Endothelial cell of umbilical vein (primary cell): ENCODE measurements around the gene PXMP2. TPM values are rescaled to one million over a fixed set of nuclear protein-coding genes. Genes with fewer than 3 reads are reported as not detected.

Experiments
- BruUV-seq: library from RNA; stranded (reverse); fragments of 400-500 nt; replicated peaks from 2 replicates; lab custom pipeline; 2021; lab: Mats Ljungman, UMichigan
- CTCF ChIA-PET: fragments of 300-600, 350-600 bp; sonication (Branson Sonifier 250); formaldehyde crosslinking; loops from one replicate; lab custom pipeline; 2021; ENCODE audit warnings: antibody characterized with exemption, inconsistent platforms; lab: Charles Lee
- POLR2A ChIA-PET: fragments of 300-600, 350-600 bp; sonication (Branson Sonifier 250); formaldehyde crosslinking; loops from one replicate; lab custom pipeline; 2021; ENCODE audit warnings: antibody characterized with exemption, inconsistent platforms; lab: Charles Lee
- DNase-seq: peaks from one replicate; pipeline ENCODE4 v3.0.0-alpha.2; 2011; ENCODE audit warnings: low read depth, low spot score
- FAIRE-seq: peaks from 2 replicates; lab custom pipeline; 2011; peaks lifted over from hg19 to GRCh38; lab: Jason Lieb, UNC
- H2AFZ ChIP-seq: 2 replicates; pipeline ENCODE4 v1.6.0; 2012; ENCODE audit warnings: low read depth, low read length, control low read depth, inconsistent platforms
- H3K27ac ChIP-seq: 2 replicates; pipeline ENCODE4 v1.5.1; 2011; ENCODE audit warnings: low read depth, mild to moderate bottlenecking, control low read depth, low read length, moderate library complexity; ENCODE audit not compliant: insufficient read depth
- H3K27me3 ChIP-seq, 2 experiments: 2 replicates each; pipeline versions ENCODE4 v1.6.0 to v1.6.1; 2011; ENCODE audit warnings: low read length in 2 of 2, mixed read lengths in 1 of 2; ENCODE audit not compliant: control insufficient read depth in 2 of 2, insufficient read depth in 2 of 2
- H3K36me3 ChIP-seq, 2 experiments: 2 replicates in 1 of 2; 3 replicates in 1 of 2; pipeline ENCODE4 v1.5.1; 2011; ENCODE audit warnings: low read length in 2 of 2, mild to moderate bottlenecking in 1 of 2, moderate library complexity in 1 of 2; ENCODE audit not compliant: control insufficient read depth in 2 of 2, insufficient read depth in 2 of 2; ENCODE audit errors: extremely low read depth in 1 of 2
- H3K4me1 ChIP-seq: 3 replicates; pipeline ENCODE4 v1.5.1; 2011; ENCODE audit warnings: mild to moderate bottlenecking, low read length; ENCODE audit not compliant: control insufficient read depth, insufficient read depth; ENCODE audit errors: extremely low read depth
- H3K4me2 ChIP-seq: 2 replicates; pipeline ENCODE4 v1.6.1; 2011; ENCODE audit warnings: low read length, control low read depth, mixed read lengths; ENCODE audit not compliant: insufficient read depth
- H3K4me3 ChIP-seq, 3 experiments: fragments of 200-600 bp in 1 of 3; sonication (generic), shearing (Covaris generic) in 1 of 3; replicated peaks in 1 of 3; 2 replicates each; pipeline ENCODE4 v1.5.1; 2011 to 2016; ENCODE audit warnings: control low read depth in 3 of 3, low read length in 3 of 3, mild to moderate bottlenecking in 2 of 3, inconsistent platforms in 1 of 3, low read depth in 1 of 3, moderate library complexity in 1 of 3; ENCODE audit not compliant: insufficient read depth in 1 of 3
- H3K79me2 ChIP-seq: 2 replicates; pipeline ENCODE4 v1.6.0; 2012; ENCODE audit warnings: low read length, inconsistent platforms; ENCODE audit not compliant: control insufficient read depth, insufficient read depth
- H3K9ac ChIP-seq: replicated peaks from 2 replicates; pipeline ENCODE3; 2011; ENCODE audit warnings: low read length, control low read depth; ENCODE audit not compliant: insufficient read depth; ENCODE audit errors: extremely low read depth
- H3K9me1 ChIP-seq: replicated peaks from 3 replicates; pipeline ENCODE4 v1.6.0; 2011; ENCODE audit warnings: mild to moderate bottlenecking, low read length; ENCODE audit not compliant: control insufficient read depth, insufficient read depth; ENCODE audit errors: extremely low read depth
- H3K9me3 ChIP-seq: replicated peaks from 2 replicates; pipeline ENCODE4 v1.5.1; 2012; ENCODE audit warnings: low read length, inconsistent platforms; ENCODE audit not compliant: control insufficient read depth, insufficient read depth
- H4K20me1 ChIP-seq: replicated peaks from 2 replicates; pipeline ENCODE3; 2011; ENCODE audit warnings: mild to moderate bottlenecking, low read length; ENCODE audit not compliant: control insufficient read depth, insufficient read depth; ENCODE audit errors: extremely low read depth
- CTCF ChIP-seq, 2 donors: IDR thresholded peaks; 1 replicate in 1 of 2; 2 replicates in 1 of 2; pipeline ENCODE4 v1.5.1; 2011; ENCODE audit warnings: low read length in 2 of 2, mild to moderate bottlenecking in 2 of 2, moderate library complexity in 2 of 2, control low read depth in 1 of 2, inconsistent platforms in 1 of 2, low read depth in 1 of 2; ENCODE audit not compliant: insufficient read depth in 1 of 2; ENCODE audit errors: extremely low read depth in 1 of 2
- FOS ChIP-seq: IDR thresholded peaks from 2 replicates; pipeline ENCODE4 v1.6.1; 2011; ENCODE audit warnings: mild to moderate bottlenecking, low read length, moderate library complexity, borderline replicate concordance; ENCODE audit not compliant: insufficient read depth
- GATA2 ChIP-seq: IDR thresholded peaks from 2 replicates; pipeline ENCODE4 v1.7.0; 2011; ENCODE audit warnings: low read depth, mild to moderate bottlenecking, moderate library complexity, mixed read lengths, low read length; ENCODE audit not compliant: insufficient read length, insufficient read depth
- JUN ChIP-seq: IDR thresholded peaks from 2 replicates; pipeline ENCODE4 v1.6.1; 2011; ENCODE audit warnings: borderline replicate concordance, low read depth; ENCODE audit not compliant: insufficient read length, insufficient read depth
- MAX ChIP-seq: IDR thresholded peaks from 2 replicates; pipeline ENCODE4 v1.6.1; 2011; ENCODE audit not compliant: insufficient read depth, insufficient read length
- MYC ChIP-seq: IDR thresholded peaks from one replicate; pipeline ENCODE4 v1.6.1; 2011; ENCODE audit warnings: mild to moderate bottlenecking, low read depth, low read length
- POLR2A ChIP-seq: IDR thresholded peaks from 2 replicates; pipeline ENCODE4 v1.6.1; 2012; ENCODE audit warnings: low read depth, mild to moderate bottlenecking, control low read depth, low read length
- POLR2AphosphoS5 ChIP-seq: IDR thresholded peaks from 2 replicates; pipeline ENCODE4 v1.6.1; 2012; ENCODE audit warnings: low read depth, mild to moderate bottlenecking, control low read depth, low read length, moderate library complexity; ENCODE audit not compliant: insufficient read depth
- dilution Hi-C: fragments of 300-500 bp; cut with MboI; formaldehyde crosslinking; loops from one replicate; pipeline ENCODE4 v1.15.0; 2019; ENCODE audit warnings: low sequenced_read_pairs; ENCODE audit not compliant: extremely low pct_ligation_motif_present
- intact Hi-C: fragments of 100-400 bp; cut with micrococcal nuclease; formaldehyde crosslinking; loops from one replicate; pipeline ENCODE4 v1.10.0; 2022
- polyA plus RNA-seq, 4 experiments: library from polyadenylated mRNA; depleted of rRNA in 3 of 4; stranded (reverse) in 3 of 4; unstranded in 1 of 4; fragments of >200 nt; gene quantifications; 2 replicates each; pipeline versions ENCODE4 v1.2.1 to v1.2.3, GENCODE V29; 2011 to 2012; ENCODE audit warnings: missing spikeins in 1 of 4
- total RNA-seq: library from RNA; stranded (reverse); gene quantifications from 2 replicates; pipeline ENCODE4 v1.2.3, GENCODE V29; 2021

The PXMP2 gene
- total and polyA plus RNA-seq, 2 donors (not counting 3 experiments of a cell fraction or from before 2014, with no cell fraction given), result 24.0 to 31.5 TPM

- no peaks in the 10 kb centered on the region for H3K27me3 ChIP-seq
Observed at GRCh38 chr12:132664206-132665148, 22.9 kb upstream of the PXMP2 start.

More at GRCh38 chr12:132664206-132665148, 22.9 kb upstream of the PXMP2 start:
- CTCF ChIA-PET, result interaction anchor here (1.9 kb wide), 1 partner anchor 26 kb away, joined by 5 read pairs; no protein-coding TSS in a partner anchor
- FAIRE-seq (no peak), DNase-seq (no peak)
- H2AFZ ChIP-seq, result no peak overlapping the region
- H3K4me1 ChIP-seq, result peaks cover under 1% of the 10 kb centered on the region
- no peaks in the 10 kb centered on the region for H3K79me2 ChIP-seq
- no peaks in the 10 kb centered on the region for H3K9me1 ChIP-seq
- dilution Hi-C loops, result no loop called here
- POLR2A ChIA-PET, result no interaction called here
- H3K9me3 ChIP-seq, result no peaks in the 10 kb centered on the region
- H3K36me3 ChIP-seq, result peaks cover 6 to 26% of the 10 kb centered on the region in 2 experiments
- BruUV-seq, result no TSS peak
- TF ChIP-seq CTCF (IDR thresholded peaks at IDR 0.05; ENCODE audit: extremely low read depth in 1 of 2, insufficient read depth in 1 of 2, low read depth in 1 of 2, low read length in 2 of 2) (no peak), MYC (no peak), POLR2A (no peak), MAX (no peak), FOS (no peak), POLR2AphosphoS5 (no peak), GATA2 (no peak), JUN (no peak)
- intact Hi-C loops, result no loop called here
- H3K4me3 ChIP-seq, result no peak overlapping the region
- H3K9ac ChIP-seq, result no peak overlapping the region
- H3K27ac ChIP-seq, result no peak overlapping the region
- no peak overlapping the region for H3K4me2 ChIP-seq
- no peaks in the 10 kb centered on the region for H4K20me1 ChIP-seq
